ENCODE results near the gene MMP21.

GRCh38 chr10:125772112-125772863, 3.3 kb downstream of the MMP21 start:
- TF ChIP-seq TAF1 (IDR thresholded peaks at IDR 0.05; ENCODE audit: low read depth): no peak
- no peak for TF ChIP-seq EP300 (IDR thresholded peaks at IDR 0.05; ENCODE audit: borderline replicate concordance)
- no peak for TF ChIP-seq NFIC (IDR thresholded peaks at IDR 0.05)
- no peak for TF ChIP-seq REST (IDR thresholded peaks at IDR 0.05; ENCODE audit: low read depth)
- TF ChIP-seq FOXM1 (IDR thresholded peaks at IDR 0.05; ENCODE audit: borderline replicate concordance, low read depth): no peak
- no peak for TF ChIP-seq MAX (IDR thresholded peaks at IDR 0.05)
- TF ChIP-seq CREB1 (IDR thresholded peaks at IDR 0.05; ENCODE audit: low read depth): no peak
- TF ChIP-seq EGR1 (IDR thresholded peaks at IDR 0.05): no peak
- TF ChIP-seq YY1 (IDR thresholded peaks at IDR 0.05; ENCODE audit: low read depth): no peak
- no peak for TF ChIP-seq TEAD4 (IDR thresholded peaks at IDR 0.05)
- TF ChIP-seq USF1 (IDR thresholded peaks at IDR 0.05): no peak
